Right lobe of liver (tissue), 6 donors: ENCODE data around the gene IFNL2. TPM values are rescaled to one million over a fixed set of nuclear protein-coding genes. Genes with fewer than 3 reads are reported as not detected.

Source experiments
- ATAC-seq, 4 donors: fragments of 200-7000 bp; cut with Tn5 transposase; one replicate each; pipeline ENCODE4 v1.9.1; 2020; ENCODE audit warnings: mild to moderate bottlenecking in 4 of 4, moderate library complexity in 4 of 4
- DNase-seq, 3 donors: peaks; one replicate each; pipeline ENCODE4 v3.0.0-alpha.2; 2020
- H3K27ac ChIP-seq, 3 donors: fragments of 200-600 bp; one replicate each; pipeline ENCODE4 v1.8.0; 2022
- H3K27me3 ChIP-seq, 2 donors: fragments of 200-600 bp; one replicate each; pipeline ENCODE4 v1.8.0; 2022
- H3K36me3 ChIP-seq, 4 donors: fragments of 200-600 bp; sonication (generic) in 1 of 4; one replicate each; pipeline versions ENCODE4 v1.5.1 to v1.8.0; 2017 to 2022; ENCODE audit warnings: control low read depth in 1 of 4
- H3K4me1 ChIP-seq, 4 donors: fragments of 200-600 bp; sonication (generic) in 1 of 4; one replicate each; pipeline versions ENCODE4 v1.5.1 to v1.8.0; 2017 to 2022; ENCODE audit warnings: control low read depth in 1 of 4
- H3K4me3 ChIP-seq, 3 donors: fragments of 200-600 bp; one replicate each; pipeline ENCODE4 v1.8.0; 2022
- H3K9me3 ChIP-seq, 4 donors: fragments of 200-600 bp; sonication (generic) in 1 of 4; one replicate each; pipeline versions ENCODE4 v1.5.1 to v1.8.0; 2017 to 2022; ENCODE audit warnings: control low read depth in 1 of 4
- CTCF ChIP-seq, 4 donors: fragments of 200-600 bp in 3 of 4; fragments of 450-650 bp in 1 of 4; IDR thresholded peaks; one replicate each; pipeline versions ENCODE4 v1.5.1 to v1.8.0; 2016 to 2022; ENCODE audit warnings: antibody characterized with exemption in 4 of 4, mild to moderate bottlenecking in 2 of 4
- POLR2A ChIP-seq: fragments of 450-650 bp; IDR thresholded peaks from one replicate; pipeline ENCODE4 v1.6.1; 2017; ENCODE audit warnings: antibody characterized with exemption, mild to moderate bottlenecking
- WGBS: methylation state at CpG from one replicate; pipeline ENCODE4 v1.1.6; 2018; ENCODE audit warnings: low coverage, low lambda C conversion rate; ENCODE audit not compliant: insufficient coverage; ENCODE audit errors: missing lambda C conversion rate; 5-methylcytosine and 5-hydroxymethylcytosine counted together
- intact Hi-C, 2 donors: fragments of 100-400 bp; cut with DNase I; formaldehyde crosslinking; loops; one replicate each; pipeline versions ENCODE4 v1.11.2 to v1.14.1; 2022
- total RNA-seq, 6 experiments: library from RNA; depleted of rRNA in 2 of 6; stranded (reverse); fragments of >200 nt in 2 of 6; fragmentation: NEBNext Ultra II Directional in 3 of 6; extraction: Animal tissue kit (Norgen Biotek cat#: 25700) in 3 of 6; gene quantifications; one replicate each; pipeline versions ENCODE4 v1.1.0 to v1.2.4, GENCODE V29; 2016 to 2023
- donor health status: DM: no; HTN: yes; CAD: no.
- donor health status: DM: no; HTN: no; CAD: no.
- donor health status: DM: no; HTN: no; CAD: no.
- donor health status: DM: no; HTN: yes; CAD: no.
- donor health status: DM: no; HTN: yes; CAD: no.

Gene IFNL2
- total RNA-seq, 6 experiments from 2014 or later = not detected

- Histone ChIP-seq H3K4me1 (peaks cover 0 to 14% (median 2%) of the 10 kb centered on the region in 4 donors), H3K27me3 (peaks cover 0 to 8% of the 10 kb centered on the region in 2 donors), H3K4me3 (no peak overlapping the region), H3K27ac (no peak overlapping the region), H3K9me3 (no peaks in the 10 kb centered on the region), H3K36me3 (no peaks in the 10 kb centered on the region)
- WGBS = no CpG with 5 or more reads among the region's 92 CpGs
- DNase-seq (peak in 1 of 3 donors; percentile 28), ATAC-seq (peak; percentile 24 to 53 (median 39))
- intact Hi-C loops = no loop called here
- TF ChIP-seq POLR2A = no peak
- TF ChIP-seq CTCF (IDR thresholded peaks at IDR 0.05) = no peak
Measured at GRCh38 chr19:39247701-39248664, 20.2 kb upstream of the IFNL2 start.

DNA sequence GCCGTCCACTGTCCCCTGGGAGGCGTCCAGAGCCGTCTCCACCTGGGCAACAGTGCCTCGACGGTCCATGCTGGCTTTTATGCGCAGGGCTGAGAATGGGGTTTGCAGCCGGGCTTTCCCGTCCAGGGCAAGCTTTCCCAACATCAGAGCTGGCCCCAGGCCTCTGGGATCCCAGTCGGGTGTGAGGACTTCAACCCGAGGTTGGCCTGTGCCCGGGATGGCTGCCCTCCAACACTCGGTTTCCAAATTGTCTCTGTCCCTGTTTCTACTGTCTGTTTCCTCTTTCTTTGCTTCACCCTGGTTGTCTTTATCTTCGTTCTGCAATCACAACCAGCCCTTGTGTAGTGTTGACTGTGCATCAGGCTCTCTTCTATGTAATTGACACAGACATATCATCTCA, 19.4 kb upstream of the IFNL2 start, which contains the start of gene IFNL4:
Gene IFNL4 (minus strand): TSS at position 51 of the 400 bp plus-strand sequence.
- DNase-seq = peak; percentile 81 to 93 (median 89)
- Histone ChIP-seq H3K27ac (no peak within 1 kb of the TSS), H3K9me3 (no peaks in the 10 kb centered on the region), H3K36me3 (no peaks in the 10 kb centered on the region), H3K27me3 (peaks cover 0 to 8% of the 10 kb centered on the region in 2 donors), H3K4me1 (peaks cover 0 to 14% (median 2%) of the 10 kb centered on the region in 4 donors), H3K4me3 (no peak within 1 kb of the TSS)
- 38% methylated on average over 5 of the region's 13 CpGs for WGBS
- ATAC-seq = peak; percentile 91 to 95 (median 92)
- TF ChIP-seq CTCF (IDR thresholded peaks at IDR 0.05) (no peak), POLR2A (no peak)
- intact Hi-C loops = no loop called here

DNA sequence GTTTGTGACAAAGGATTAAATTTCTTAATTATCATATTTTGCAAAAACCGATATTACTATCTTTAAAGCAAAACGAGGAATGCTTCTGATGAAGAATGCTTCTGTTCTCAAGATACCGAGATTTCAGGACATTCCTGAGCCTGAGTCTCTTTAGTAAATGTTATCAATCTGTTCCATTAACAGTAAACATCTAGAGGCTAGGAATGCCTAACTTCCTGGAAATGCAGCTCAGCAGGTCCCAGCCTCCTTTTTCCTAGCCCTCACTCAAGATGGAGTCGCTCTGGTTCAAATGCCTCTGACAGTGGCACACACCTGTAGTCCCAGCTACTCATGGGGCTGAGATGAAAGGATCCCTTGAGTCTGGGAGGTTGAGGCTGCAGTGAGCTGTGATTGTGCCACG, 17.1 kb upstream of the IFNL2 start:
- H3K4me1 ChIP-seq = peaks cover 0 to 14% (median 2%) of the 10 kb centered on the region in 4 donors
- no peak for TF ChIP-seq CTCF (IDR thresholded peaks at IDR 0.05)
- no peak overlapping the region for H3K27ac ChIP-seq
- ATAC-seq (no peak), DNase-seq (no peak)
- no peak overlapping the region for H3K4me3 ChIP-seq
- intact Hi-C loops = no loop called here
- H3K27me3 ChIP-seq = peaks cover 0 to 8% of the 10 kb centered on the region in 2 donors
- WGBS = 76% methylated on average over 3 of the region's 5 CpGs
- no peaks in the 10 kb centered on the region for H3K36me3 ChIP-seq
- no peaks in the 10 kb centered on the region for H3K9me3 ChIP-seq

DNA sequence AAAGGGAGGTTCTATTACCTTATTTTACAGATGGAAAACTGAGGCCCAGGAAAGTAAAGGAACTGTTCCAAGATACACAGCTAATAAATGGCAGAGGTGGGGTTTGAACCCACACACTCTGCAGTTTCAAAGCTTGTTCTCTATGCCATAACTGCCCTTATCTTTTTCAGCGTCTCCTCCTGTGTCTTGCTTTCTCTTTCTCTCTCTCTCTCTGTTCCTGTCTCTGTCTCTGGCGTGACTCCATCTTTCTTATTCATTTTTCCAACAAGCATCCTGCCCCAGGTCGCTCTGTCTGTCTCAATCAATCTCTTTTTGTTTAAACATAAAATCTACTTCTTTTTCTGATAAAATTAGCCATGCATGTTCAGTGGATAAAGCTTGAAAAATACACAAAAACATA, 16.4 kb upstream of the IFNL2 start:
- TF ChIP-seq CTCF (IDR thresholded peaks at IDR 0.05) (no peak), POLR2A (no peak)
- intact Hi-C loops = no loop called here
- H3K9me3 ChIP-seq = no peaks in the 10 kb centered on the region
- no peak for ATAC-seq
- 47% methylated on average over 3 of the region's 3 CpGs for WGBS
- H3K27me3 ChIP-seq = peaks cover 0 to 8% of the 10 kb centered on the region in 2 donors
- no peak overlapping the region for H3K27ac ChIP-seq
- no peak overlapping the region for H3K4me3 ChIP-seq
- H3K36me3 ChIP-seq = no peaks in the 10 kb centered on the region
- H3K4me1 ChIP-seq = peaks cover 0 to 14% (median 2%) of the 10 kb centered on the region in 4 donors
- no peak for DNase-seq
